ENCODE data around the gene PROZ. TPM values are rescaled to one million over a fixed set of nuclear protein-coding genes. Genes with fewer than 3 reads are reported as not detected.

The PROZ gene
- total RNA-seq, 1 donor from 2014 or later, result not detected

DNA sequence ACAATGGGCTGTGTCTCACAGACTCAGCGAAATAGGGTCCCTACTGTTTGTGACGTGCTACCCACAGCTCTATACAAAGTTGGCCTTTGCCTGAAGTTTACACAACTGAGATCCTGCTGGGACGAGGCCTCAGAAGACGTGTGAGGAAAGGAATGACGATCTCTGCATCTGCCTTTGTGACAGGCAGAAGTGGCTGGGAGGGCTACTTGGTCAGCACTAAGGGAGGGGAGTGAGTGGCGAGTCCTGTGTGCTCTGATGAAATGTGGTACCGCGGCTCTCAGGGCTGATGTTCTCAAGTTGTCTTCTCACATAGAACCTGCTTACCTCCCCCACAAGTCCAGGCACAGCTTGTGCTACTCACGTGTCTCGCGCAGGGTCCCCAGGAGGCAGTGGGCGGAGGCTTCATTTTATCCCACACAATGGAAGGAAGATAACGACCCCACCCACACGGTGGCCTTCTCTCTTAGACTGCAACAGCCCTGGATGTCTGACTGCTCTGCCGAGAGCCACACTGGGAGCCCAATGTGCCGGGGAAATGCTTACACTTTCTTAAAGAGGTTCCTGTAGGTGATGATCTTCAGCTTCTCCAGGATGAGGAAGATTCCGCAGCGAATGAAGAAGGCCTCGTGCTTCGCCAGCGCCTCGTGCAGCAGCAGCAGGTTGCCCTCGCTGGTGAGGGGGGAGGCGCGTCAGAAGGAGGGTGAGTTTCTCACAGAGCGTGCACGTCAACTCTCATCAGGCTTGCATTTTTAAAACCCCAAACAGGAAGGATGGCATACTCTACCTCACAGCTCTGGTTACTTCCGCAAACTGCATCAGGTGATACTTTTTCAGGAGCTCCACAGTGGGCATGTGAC, 21.2 kb downstream of the PROZ start:
- Mint-ChIP-seq H3K4me1 (peaks cover 2% of the 10 kb centered on the region), H3K36me3 (ENCODE audit: low read depth) (peaks cover 88% of the 10 kb centered on the region), H3K4me3 (no peak overlapping the region), H3K9me3 (no peaks in the 10 kb centered on the region), H3K27ac (no peak overlapping the region), H3K27me3 (no peaks in the 10 kb centered on the region)
- no peak for ATAC-seq (ENCODE audit: low read depth)
- intact Hi-C loops (cut with micrococcal nuclease), result no loop called here
- TF ChIP-seq, protein P1, sequence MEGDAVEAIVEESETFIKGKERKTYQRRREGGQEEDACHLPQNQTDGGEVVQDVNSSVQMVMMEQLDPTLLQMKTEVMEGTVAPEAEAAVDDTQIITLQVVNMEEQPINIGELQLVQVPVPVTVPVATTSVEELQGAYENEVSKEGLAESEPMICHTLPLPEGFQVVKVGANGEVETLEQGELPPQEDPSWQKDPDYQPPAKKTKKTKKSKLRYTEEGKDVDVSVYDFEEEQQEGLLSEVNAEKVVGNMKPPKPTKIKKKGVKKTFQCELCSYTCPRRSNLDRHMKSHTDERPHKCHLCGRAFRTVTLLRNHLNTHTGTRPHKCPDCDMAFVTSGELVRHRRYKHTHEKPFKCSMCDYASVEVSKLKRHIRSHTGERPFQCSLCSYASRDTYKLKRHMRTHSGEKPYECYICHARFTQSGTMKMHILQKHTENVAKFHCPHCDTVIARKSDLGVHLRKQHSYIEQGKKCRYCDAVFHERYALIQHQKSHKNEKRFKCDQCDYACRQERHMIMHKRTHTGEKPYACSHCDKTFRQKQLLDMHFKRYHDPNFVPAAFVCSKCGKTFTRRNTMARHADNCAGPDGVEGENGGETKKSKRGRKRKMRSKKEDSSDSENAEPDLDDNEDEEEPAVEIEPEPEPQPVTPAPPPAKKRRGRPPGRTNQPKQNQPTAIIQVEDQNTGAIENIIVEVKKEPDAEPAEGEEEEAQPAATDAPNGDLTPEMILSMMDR (IDR thresholded peaks at IDR 0.05), result no peak
- DNase-seq, result no peak
- ChIA-PET POLR2A (no interaction called here), CTCF (no interaction called here)

DNA sequence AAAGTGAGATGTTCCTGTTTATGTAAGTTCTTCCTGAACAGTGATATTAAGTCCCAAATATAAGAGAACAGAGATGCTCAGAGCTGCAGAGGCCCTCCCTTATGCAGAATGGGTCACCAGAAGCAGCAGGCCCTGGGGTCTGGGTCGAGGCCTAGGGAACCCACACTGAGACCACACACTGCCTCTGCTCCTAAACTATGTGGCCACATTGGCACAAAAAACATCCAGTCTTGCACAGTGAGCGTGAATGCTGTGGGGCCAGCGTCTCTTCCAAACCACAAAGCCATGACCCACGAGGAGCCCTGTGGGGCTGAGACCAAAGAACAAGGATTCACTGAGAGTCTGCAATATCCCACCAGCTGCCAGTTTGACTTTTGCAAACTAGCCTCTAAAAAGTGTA, 23.6 kb downstream of the PROZ start:
- Mint-ChIP-seq H3K27me3 (no peaks in the 10 kb centered on the region), H3K9me3 (no peaks in the 10 kb centered on the region), H3K36me3 (ENCODE audit: low read depth) (peaks cover 81% of the 10 kb centered on the region), H3K4me1 (peaks cover 3% of the 10 kb centered on the region), H3K27ac (no peak overlapping the region), H3K4me3 (no peak overlapping the region)
- intact Hi-C loops (cut with micrococcal nuclease), result no loop called here
- no peak for ATAC-seq (ENCODE audit: low read depth)
- ChIA-PET CTCF (no interaction called here), POLR2A (no interaction called here)
- DNase-seq, result no peak
- TF ChIP-seq, protein P1 (IDR thresholded peaks at IDR 0.05), result no peak

DNA sequence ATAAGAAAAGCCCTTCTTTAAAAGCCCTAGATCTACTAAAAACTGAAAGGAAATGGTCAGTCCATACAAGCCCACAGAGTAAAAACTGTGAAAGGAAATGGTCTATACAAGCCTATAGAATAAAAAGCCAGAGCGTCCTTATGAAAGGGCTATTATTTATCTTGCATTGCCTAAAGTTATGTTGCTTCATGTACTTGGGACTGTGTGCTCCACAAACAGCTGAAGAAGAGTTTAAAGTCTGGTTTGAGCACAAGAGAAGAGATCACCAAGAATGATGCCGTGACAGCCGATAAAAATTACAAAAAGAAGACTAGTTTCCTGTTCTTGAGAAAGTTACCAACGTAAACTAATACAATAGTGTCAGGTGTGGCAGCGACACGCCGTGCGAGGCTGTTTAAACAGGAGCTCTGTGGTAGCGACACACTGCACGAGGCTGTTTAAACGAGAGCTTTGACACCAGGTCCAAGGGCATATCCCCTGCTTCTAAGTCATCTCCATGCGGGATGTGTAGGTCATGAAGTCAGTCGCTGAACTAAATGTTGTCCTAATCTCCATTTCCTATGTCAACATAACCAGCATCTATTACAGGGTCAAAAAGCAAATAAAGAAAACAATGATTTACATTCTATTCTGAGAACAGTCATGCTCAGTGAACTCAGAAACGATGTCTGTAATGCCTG, 25.1 kb downstream of the PROZ start:
- H3K9me3 Mint-ChIP-seq, result no peaks in the 10 kb centered on the region
- intact Hi-C loops (cut with micrococcal nuclease), result no loop called here
- ATAC-seq (ENCODE audit: low read depth) (no peak), DNase-seq (no peak)
- ChIA-PET POLR2A (interaction anchor here (1.9 kb wide), 1 partner anchor 26 kb away, joined by 4 read pairs; the partner anchor contains the start of gene CUL4A), CTCF (no interaction called here)
- H3K27me3 Mint-ChIP-seq, result no peaks in the 10 kb centered on the region
- H3K36me3 Mint-ChIP-seq (ENCODE audit: low read depth), result peaks cover 84% of the 10 kb centered on the region
- H3K4me1 Mint-ChIP-seq, result peaks cover 3% of the 10 kb centered on the region
- TF ChIP-seq, protein P1 (IDR thresholded peaks at IDR 0.05), result no peak
- no peak overlapping the region for H3K4me3 Mint-ChIP-seq
- H3K27ac Mint-ChIP-seq, result no peak overlapping the region

DNA sequence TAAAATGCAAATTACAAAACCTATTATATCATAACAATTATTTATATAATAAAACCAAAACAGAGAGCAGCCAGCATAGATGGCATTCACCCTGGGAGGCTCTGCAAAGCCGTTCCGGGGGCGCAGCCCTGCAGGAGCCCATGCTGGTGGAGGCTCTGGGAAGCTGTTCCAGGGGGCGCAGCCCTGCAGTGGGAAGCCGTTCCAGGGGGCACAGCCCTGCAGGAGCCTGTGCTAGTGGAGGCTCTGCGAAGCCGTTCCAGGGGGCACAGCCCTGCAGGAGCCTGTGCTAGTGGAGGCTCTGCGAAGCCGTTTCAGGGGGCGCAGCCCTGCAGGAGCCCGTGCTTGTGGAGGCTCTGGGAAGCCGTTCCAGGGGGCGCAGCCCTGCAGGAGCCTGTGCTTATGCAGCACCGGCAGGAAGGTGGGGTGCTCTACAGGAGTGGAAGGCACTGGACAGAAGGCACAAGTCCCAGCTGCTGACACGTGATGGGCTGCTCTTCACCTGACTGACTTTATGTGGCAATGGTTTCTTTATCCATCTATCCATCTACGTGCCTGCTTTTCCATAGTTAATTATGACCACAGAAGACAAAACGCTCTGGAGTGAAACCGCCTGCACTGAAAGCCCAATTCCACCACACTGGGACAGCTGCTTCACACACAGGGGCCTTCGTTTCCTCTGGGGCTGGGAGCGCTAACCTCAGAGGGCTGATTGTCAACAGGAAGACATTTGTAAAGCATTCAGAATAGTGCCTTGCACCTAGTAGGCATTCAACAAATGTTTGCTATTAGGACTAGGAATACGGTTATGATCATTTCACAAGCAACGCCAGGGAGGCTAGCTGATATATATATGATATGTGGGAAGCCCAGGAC, 26.4 kb downstream of the PROZ start:
- DNase-seq, result no peak
- intact Hi-C loops (cut with micrococcal nuclease), result no loop called here
- ChIA-PET CTCF (interaction anchor here (0.8 kb wide), 1 partner anchor 209 kb away, joined by 3 read pairs; no protein-coding TSS in a partner anchor), POLR2A (interaction anchor here (1.9 kb wide), 1 partner anchor 25 kb away, joined by 4 read pairs; the partner anchor contains the start of gene CUL4A)
- peaks cover 3% of the 10 kb centered on the region for H3K4me1 Mint-ChIP-seq
- TF ChIP-seq, protein P1 (IDR thresholded peaks at IDR 0.05), result no peak
- H3K27ac Mint-ChIP-seq, result no peak overlapping the region
- no peaks in the 10 kb centered on the region for H3K27me3 Mint-ChIP-seq
- no peak overlapping the region for H3K4me3 Mint-ChIP-seq
- H3K36me3 Mint-ChIP-seq (ENCODE audit: low read depth), result peaks cover 82% of the 10 kb centered on the region
- H3K9me3 Mint-ChIP-seq, result no peaks in the 10 kb centered on the region
- ATAC-seq (ENCODE audit: low read depth), result no peak

Measured in activated B cell treated with CpG ODN at 0.5 μM for 24 hours (primary cell).